GM06990 (cell line): Measurements from ENCODE around the gene ZNF821.

ENCODE experiments used
- DNase-seq: peaks from one replicate; pipeline ENCODE4 v3.0.0-alpha.2; 2011; ENCODE audit not compliant: insufficient read length; ENCODE audit errors: extremely low read depth
- H3K27me3 ChIP-seq: replicated peaks from 2 replicates; pipeline ENCODE4 v1.6.0; 2011; ENCODE audit warnings: low read length; ENCODE audit not compliant: control insufficient read depth, insufficient read depth
- H3K36me3 ChIP-seq: 2 replicates; pipeline ENCODE4 v1.5.1; 2011; ENCODE audit warnings: low read length; ENCODE audit not compliant: control insufficient read depth, insufficient read depth
- H3K4me3 ChIP-seq: replicated peaks from 2 replicates; pipeline ENCODE4 v1.5.1; 2011; ENCODE audit warnings: low read depth, mild to moderate bottlenecking, control low read depth, low read length
- TF ChIP-seq, protein P1 (sequence below): IDR thresholded peaks from 2 replicates; pipeline ENCODE4 v1.5.1; 2011; ENCODE audit warnings: low read length, control low read depth, mild to moderate bottlenecking, inconsistent platforms; ENCODE audit not compliant: insufficient read depth, poor library complexity, severe bottlenecking

The ZNF821 gene

DNA sequence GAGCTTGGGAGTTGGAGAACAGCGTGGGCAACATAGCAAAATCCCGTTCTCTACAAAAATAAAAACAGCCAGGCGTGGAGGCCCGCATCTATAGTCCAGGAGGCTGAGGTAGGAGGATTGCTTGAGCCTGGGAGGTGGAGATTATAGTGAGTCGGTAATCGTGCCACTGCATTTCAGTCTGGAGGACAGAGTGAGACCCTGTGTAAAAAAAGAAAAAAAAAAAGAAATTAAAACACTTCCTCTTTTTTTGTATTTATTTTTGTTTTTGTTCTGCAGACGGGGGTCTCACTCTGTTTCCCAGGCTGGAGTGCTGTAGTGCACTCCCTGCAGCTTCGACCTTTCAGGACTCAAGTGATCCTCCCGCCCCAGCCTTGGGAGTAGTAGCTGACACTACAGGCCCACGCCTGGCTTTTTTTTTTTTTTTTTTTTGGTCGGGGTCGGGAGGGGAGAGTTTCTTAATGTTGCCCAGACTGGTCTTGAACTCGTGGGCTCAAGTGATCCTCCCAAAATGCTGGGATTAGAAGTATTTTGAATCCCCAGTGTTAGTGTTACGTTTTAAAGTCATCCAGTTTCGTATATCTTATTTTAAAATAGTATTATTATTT lies 12.9 kb upstream of the ZNF821 start:
- Histone ChIP-seq H3K36me3 (no peaks in the 10 kb centered on the region), H3K4me3 (peak overlapping the region; percentile 93), H3K27me3 (no peaks in the 10 kb centered on the region)
- TF ChIP-seq, protein P1, sequence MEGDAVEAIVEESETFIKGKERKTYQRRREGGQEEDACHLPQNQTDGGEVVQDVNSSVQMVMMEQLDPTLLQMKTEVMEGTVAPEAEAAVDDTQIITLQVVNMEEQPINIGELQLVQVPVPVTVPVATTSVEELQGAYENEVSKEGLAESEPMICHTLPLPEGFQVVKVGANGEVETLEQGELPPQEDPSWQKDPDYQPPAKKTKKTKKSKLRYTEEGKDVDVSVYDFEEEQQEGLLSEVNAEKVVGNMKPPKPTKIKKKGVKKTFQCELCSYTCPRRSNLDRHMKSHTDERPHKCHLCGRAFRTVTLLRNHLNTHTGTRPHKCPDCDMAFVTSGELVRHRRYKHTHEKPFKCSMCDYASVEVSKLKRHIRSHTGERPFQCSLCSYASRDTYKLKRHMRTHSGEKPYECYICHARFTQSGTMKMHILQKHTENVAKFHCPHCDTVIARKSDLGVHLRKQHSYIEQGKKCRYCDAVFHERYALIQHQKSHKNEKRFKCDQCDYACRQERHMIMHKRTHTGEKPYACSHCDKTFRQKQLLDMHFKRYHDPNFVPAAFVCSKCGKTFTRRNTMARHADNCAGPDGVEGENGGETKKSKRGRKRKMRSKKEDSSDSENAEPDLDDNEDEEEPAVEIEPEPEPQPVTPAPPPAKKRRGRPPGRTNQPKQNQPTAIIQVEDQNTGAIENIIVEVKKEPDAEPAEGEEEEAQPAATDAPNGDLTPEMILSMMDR = no peak
- DNase-seq = no peak

DNA sequence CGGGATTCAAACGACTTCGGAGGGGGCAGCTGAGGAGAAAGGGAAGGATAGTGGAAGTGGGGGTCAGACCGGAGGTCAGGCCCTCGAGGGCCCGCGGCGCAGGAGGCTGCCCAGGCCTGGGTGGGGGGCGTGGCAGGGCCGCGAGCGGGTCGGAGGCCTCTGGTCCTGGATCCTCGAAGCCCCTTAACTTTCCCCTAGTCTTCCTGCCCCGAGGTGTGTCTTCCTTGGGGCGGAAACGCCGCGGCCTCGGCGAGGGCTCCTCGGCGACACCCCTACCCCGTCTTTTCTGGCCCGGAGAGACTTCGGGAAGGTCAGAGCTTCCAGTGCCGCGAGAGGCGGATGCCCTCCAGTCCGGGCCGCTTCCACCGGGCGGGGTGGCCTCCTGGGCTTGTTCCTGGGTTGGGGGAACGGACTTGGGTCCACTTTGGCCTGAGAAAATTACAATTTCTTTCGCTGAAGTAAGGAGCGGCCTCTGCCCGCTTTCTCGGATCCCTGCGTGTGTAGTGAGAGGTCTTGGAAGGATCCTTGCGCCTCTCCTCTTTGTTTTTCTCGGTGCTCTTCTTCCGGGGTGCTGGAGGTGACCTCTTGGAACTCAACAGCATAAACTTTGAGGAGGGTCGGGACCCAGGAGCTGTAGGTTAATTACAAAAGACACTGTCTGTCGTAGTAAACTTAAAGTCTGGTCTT lies 11.8 kb upstream of the ZNF821 start:
- TF ChIP-seq, protein P1 = no peak
- no peak for DNase-seq
- Histone ChIP-seq H3K4me3 (peak overlapping the region; percentile 93), H3K27me3 (no peaks in the 10 kb centered on the region), H3K36me3 (no peaks in the 10 kb centered on the region)

DNA sequence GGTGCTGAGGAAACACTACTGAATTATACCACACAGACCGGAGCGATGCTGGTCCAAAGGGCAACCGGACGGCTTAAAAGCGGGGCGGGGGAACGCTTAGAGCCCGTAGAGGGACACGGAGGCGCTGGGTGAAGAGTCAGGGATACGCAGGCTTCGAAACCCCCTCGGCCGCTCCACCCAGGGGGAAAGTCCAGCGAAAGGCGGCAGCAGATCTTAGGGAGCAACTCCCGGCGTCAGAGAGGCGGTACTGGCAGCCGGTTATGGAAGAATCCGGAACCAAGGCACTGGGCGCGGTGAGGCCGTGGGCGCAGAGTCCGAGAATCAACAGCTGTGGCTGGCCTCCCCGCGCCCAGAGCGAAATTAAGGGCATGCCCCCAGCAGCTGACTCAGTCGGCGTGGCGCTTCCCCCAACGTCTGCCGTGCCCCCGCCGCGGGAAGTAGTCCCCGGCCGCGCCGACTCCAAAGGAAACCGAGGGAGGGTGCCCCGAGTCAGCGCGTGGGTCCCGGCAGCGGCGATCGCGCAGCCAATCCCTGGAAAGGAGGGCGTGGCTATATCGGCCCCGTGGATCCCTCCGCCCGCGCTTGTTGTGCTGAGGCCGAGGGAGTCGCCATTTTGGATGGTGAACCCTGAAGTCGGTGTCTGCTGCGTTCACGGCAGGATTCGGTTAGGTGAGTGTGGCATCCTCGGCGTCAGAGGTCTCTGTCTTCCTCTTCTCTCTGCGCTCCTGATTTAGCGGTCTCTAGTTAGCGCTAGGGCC lies 11.1 kb upstream of the ZNF821 start, which contains the start of gene IST1:
Gene IST1 (plus strand): TSS at position 611 of the 758 bp plus-strand sequence. CDS start 20,110 bp downstream, outside the sequence.
- Histone ChIP-seq H3K36me3 (no peaks in the 10 kb centered on the region), H3K4me3 (peak within 1 kb of the TSS; percentile 93), H3K27me3 (no peaks in the 10 kb centered on the region)
- DNase-seq = peak; percentile 99
- TF ChIP-seq, protein P1 = no peak

DNA sequence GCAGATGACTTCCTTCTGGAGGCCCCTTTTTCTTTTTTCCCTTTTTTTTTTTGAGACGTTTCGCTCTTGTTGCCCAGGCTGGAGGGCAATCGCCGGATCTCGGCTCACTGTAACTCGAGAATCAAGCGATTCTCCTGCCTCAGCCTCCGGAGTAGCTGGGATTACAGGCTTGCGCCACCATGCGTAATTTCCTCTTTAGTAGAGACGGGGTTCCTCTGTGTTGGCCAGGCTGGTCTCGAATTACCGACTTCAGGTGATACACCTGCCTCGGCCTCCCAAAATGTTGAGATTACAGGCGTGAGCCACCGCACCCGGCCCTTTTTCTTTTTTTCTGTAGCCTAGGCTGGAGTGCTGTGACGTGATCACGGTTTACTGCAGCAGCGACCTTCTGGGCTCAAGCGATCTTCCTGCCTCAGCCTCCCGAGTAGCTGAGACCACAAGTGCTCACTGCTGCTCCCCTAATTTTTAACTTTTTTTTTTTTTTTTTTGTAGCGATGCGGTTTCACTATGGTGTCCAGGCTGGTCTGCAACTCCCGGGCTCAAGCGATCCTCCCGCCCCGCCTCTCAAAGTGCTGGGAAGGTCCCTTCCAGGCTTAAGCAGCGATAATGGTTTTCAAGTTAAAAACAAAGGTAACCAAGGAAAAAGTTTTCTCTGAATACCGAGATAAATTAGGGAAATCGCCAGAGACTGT lies 10.4 kb upstream of the ZNF821 start:
- H3K36me3 ChIP-seq = no peaks in the 10 kb centered on the region
- H3K27me3 ChIP-seq = no peaks in the 10 kb centered on the region
- H3K4me3 ChIP-seq = peak overlapping the region; percentile 93
- TF ChIP-seq, protein P1 = peak; percentile 34
- DNase-seq = peak; percentile 50

DNA sequence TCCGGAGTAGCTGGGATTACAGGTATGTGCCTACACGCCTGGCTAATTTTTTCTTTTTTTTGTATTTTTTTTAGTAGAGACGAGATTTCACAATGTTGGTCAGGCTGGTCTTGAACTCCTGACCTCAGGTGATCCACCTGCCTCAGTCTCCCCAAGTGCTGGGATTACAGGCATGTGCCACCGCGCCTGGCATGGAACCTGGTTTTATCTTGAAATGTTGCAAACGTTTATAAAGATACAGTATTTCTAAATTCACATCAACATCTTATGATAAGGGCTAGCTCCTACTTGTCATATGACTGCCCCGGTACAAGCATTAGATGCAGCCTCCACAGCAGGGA lies 9.9 kb upstream of the ZNF821 start:
- Histone ChIP-seq H3K4me3 (peak overlapping the region; percentile 93), H3K27me3 (no peaks in the 10 kb centered on the region), H3K36me3 (no peaks in the 10 kb centered on the region)
- TF ChIP-seq, protein P1 = no peak
- DNase-seq = no peak
